Measurements from ENCODE around the gene NET1.

NET1 gene

DNA sequence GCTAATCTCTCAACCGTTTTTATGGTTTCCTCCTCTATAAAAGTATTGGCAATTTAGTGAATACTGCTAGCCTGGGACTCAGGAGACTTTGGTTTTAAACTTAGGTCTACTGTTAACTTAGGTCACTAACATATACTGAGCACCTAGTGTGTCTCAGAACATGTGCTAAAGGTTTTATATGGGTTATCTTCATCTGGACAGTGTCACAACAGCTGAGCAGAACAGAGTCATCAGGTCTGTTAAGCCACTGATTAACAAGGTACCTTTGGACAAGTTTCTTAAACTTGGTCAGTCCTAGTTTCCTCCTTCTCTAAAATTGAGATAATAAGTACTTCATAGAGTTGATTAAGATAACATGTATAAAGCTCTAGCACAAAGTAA, 30.6 kb downstream of the NET1 start:
- Histone ChIP-seq H3K9ac (ENCODE audit: low read depth, low read length) (no peak overlapping the region), H3K36me3 (ENCODE audit: insufficient read depth, low read length) (peaks cover 14% of the 10 kb centered on the region; the same call in 1 of the 2 replicates), H4K20me1 (ENCODE audit: insufficient read depth, low read length) (peaks cover 23% of the 10 kb centered on the region), H3K9me3 (ENCODE audit: insufficient read depth, low read length, severe bottlenecking) (no peaks in the 10 kb centered on the region), H2AFZ (ENCODE audit: low read depth, low read length) (no peak overlapping the region), H3K79me2 (ENCODE audit: insufficient read depth, low read length) (peaks cover 9% of the 10 kb centered on the region), H3K4me1 (ENCODE audit: insufficient read depth, low read length) (peaks cover 20% of the 10 kb centered on the region), H3K27ac (ENCODE audit: low read length) (no peak overlapping the region), H3K27me3 (ENCODE audit: insufficient read depth, low read length, poor library complexity) (no peaks in the 10 kb centered on the region), H3K4me3 (ENCODE audit: low read depth in 1 of 2, low read length in 2 of 2) (no peak overlapping the region), H3K4me2 (ENCODE audit: insufficient read depth, low read length) (no peak overlapping the region)
- DNase-seq = no peak
- ATAC-seq (ENCODE audit: insufficient read depth, low read depth) = no peak
- TF ChIP-seq EZH2 (IDR thresholded peaks at IDR 0.05; ENCODE audit: borderline replicate concordance, low read depth, low read length, severe bottlenecking) = no peak
- TF ChIP-seq, protein P1, sequence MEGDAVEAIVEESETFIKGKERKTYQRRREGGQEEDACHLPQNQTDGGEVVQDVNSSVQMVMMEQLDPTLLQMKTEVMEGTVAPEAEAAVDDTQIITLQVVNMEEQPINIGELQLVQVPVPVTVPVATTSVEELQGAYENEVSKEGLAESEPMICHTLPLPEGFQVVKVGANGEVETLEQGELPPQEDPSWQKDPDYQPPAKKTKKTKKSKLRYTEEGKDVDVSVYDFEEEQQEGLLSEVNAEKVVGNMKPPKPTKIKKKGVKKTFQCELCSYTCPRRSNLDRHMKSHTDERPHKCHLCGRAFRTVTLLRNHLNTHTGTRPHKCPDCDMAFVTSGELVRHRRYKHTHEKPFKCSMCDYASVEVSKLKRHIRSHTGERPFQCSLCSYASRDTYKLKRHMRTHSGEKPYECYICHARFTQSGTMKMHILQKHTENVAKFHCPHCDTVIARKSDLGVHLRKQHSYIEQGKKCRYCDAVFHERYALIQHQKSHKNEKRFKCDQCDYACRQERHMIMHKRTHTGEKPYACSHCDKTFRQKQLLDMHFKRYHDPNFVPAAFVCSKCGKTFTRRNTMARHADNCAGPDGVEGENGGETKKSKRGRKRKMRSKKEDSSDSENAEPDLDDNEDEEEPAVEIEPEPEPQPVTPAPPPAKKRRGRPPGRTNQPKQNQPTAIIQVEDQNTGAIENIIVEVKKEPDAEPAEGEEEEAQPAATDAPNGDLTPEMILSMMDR (IDR thresholded peaks at IDR 0.05; ENCODE audit: borderline replicate concordance, extremely low read depth, low read length, poor library complexity, severe bottlenecking) = no peak

DNA sequence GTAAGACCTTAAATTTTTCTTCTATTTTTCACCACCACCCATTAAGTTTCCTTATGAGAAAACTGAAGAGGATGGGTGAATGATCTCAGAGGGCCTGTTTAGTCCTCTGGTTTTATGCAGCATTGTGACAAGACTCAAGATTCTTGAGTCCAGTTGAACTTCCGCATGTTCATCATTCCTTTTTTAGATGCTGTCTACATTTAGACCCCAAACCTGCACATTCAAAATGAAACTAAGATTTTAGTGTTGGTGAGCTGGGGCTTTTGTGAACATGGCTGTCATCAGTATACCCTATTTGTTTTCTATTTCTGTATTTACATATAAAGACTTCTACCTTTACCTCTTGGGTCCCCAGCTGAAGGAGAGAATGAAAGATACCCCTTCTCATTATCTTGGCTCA, 31.1 kb downstream of the NET1 start:
- Histone ChIP-seq H3K4me1 (ENCODE audit: insufficient read depth, low read length) (peaks cover 24% of the 10 kb centered on the region), H3K4me3 (ENCODE audit: low read depth in 1 of 2, low read length in 2 of 2) (no peak overlapping the region), H4K20me1 (ENCODE audit: insufficient read depth, low read length) (peaks cover 25% of the 10 kb centered on the region), H3K9me3 (ENCODE audit: insufficient read depth, low read length, severe bottlenecking) (no peaks in the 10 kb centered on the region), H3K9ac (ENCODE audit: low read depth, low read length) (no peak overlapping the region), H3K4me2 (ENCODE audit: insufficient read depth, low read length) (no peak overlapping the region), H3K27me3 (ENCODE audit: insufficient read depth, low read length, poor library complexity) (no peaks in the 10 kb centered on the region), H3K36me3 (ENCODE audit: insufficient read depth, low read length) (peaks cover 14% of the 10 kb centered on the region; the same call in 1 of the 2 replicates), H3K79me2 (ENCODE audit: insufficient read depth, low read length) (peaks cover 13% of the 10 kb centered on the region), H2AFZ (ENCODE audit: low read depth, low read length) (no peak overlapping the region), H3K27ac (ENCODE audit: low read length) (no peak overlapping the region)
- TF ChIP-seq, protein P1 (IDR thresholded peaks at IDR 0.05; ENCODE audit: borderline replicate concordance, extremely low read depth, low read length, poor library complexity, severe bottlenecking) = no peak
- TF ChIP-seq EZH2 (IDR thresholded peaks at IDR 0.05; ENCODE audit: borderline replicate concordance, low read depth, low read length, severe bottlenecking) = no peak
- no peak for DNase-seq
- no peak for ATAC-seq (ENCODE audit: insufficient read depth, low read depth)

DNA sequence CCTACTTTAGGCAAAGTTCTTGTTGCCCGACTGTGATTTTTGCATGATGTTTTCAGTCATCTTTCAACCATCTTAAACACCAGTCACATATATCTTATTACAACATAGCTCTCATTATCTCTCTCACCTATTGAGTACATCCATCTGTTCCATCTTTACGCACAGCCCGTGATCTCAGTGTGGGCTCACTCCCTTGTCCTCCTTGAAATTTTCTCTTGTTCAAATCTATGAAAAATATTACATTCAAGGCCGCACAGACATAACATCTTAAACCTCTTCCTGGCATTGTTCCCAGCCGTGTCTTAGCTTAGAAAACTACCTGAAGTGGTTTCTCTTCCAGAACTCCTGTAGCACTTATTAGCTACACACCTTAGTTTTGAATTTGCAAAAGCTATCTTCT, 32.6 kb downstream of the NET1 start:
- Histone ChIP-seq H3K4me3 (ENCODE audit: low read depth in 1 of 2, low read length in 2 of 2) (no peak overlapping the region), H3K9me3 (ENCODE audit: insufficient read depth, low read length, severe bottlenecking) (no peaks in the 10 kb centered on the region), H3K4me2 (ENCODE audit: insufficient read depth, low read length) (no peak overlapping the region), H3K79me2 (ENCODE audit: insufficient read depth, low read length) (peaks cover 26% of the 10 kb centered on the region), H3K27ac (ENCODE audit: low read length) (no peak overlapping the region), H3K9ac (ENCODE audit: low read depth, low read length) (no peak overlapping the region), H3K27me3 (ENCODE audit: insufficient read depth, low read length, poor library complexity) (no peaks in the 10 kb centered on the region), H3K36me3 (ENCODE audit: insufficient read depth, low read length) (peaks cover 14% of the 10 kb centered on the region; the same call in 1 of the 2 replicates), H2AFZ (ENCODE audit: low read depth, low read length) (no peak overlapping the region), H4K20me1 (ENCODE audit: insufficient read depth, low read length) (peaks cover 24% of the 10 kb centered on the region), H3K4me1 (ENCODE audit: insufficient read depth, low read length) (peaks cover 24% of the 10 kb centered on the region)
- no peak for TF ChIP-seq EZH2 (IDR thresholded peaks at IDR 0.05; ENCODE audit: borderline replicate concordance, low read depth, low read length, severe bottlenecking)
- ATAC-seq (ENCODE audit: insufficient read depth, low read depth) (no peak), DNase-seq (no peak)

DNA sequence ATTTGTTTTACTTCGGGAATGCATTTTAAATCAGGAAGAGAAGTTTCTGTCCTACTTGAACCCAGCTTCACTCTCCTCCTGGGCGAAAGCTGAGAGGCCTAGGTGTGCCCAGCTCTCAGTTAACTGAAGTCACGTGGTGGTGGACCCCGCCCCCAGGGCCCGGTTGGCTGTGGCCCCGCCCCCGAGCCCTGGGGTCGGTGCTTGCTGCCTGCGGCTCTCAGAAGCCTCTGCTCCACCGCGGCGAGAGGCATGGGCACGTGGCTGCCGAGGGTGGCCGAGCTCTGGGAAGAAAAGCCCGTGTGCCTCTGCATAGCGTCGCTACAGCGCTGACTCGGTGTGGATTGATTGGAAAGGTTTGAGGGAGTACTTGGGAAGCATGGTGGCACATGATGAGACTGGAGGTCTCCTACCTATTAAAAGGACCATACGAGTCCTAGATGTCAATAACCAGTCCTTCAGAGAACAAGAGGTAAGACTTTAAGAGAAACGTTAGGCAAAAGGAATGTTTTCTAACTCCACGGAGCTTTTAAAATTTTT, 34.1 kb downstream of the NET1 start:
- peaks cover 24% of the 10 kb centered on the region for H3K4me1 ChIP-seq (ENCODE audit: insufficient read depth, low read length)
- DNase-seq = no peak
- no peak overlapping the region for H3K4me2 ChIP-seq (ENCODE audit: insufficient read depth, low read length)

More for the DNA sequence above, 34.1 kb downstream of the NET1 start:
- Histone ChIP-seq H3K36me3 (ENCODE audit: insufficient read depth, low read length) (peaks cover 14% of the 10 kb centered on the region; the same call in 1 of the 2 replicates), H3K9ac (ENCODE audit: low read depth, low read length) (no peak overlapping the region), H2AFZ (ENCODE audit: low read depth, low read length) (no peak overlapping the region), H3K79me2 (ENCODE audit: insufficient read depth, low read length) (peaks cover 28% of the 10 kb centered on the region), H3K4me3 (ENCODE audit: low read depth in 1 of 2, low read length in 2 of 2) (no peak overlapping the region), H3K27ac (ENCODE audit: low read length) (no peak overlapping the region), H4K20me1 (ENCODE audit: insufficient read depth, low read length) (peaks cover 12% of the 10 kb centered on the region), H3K9me3 (ENCODE audit: insufficient read depth, low read length, severe bottlenecking) (no peaks in the 10 kb centered on the region), H3K27me3 (ENCODE audit: insufficient read depth, low read length, poor library complexity) (no peaks in the 10 kb centered on the region)
- no peak for ATAC-seq (ENCODE audit: insufficient read depth, low read depth)
- no peak for TF ChIP-seq EZH2 (IDR thresholded peaks at IDR 0.05; ENCODE audit: borderline replicate concordance, low read depth, low read length, severe bottlenecking)
- TF ChIP-seq, protein P1 (IDR thresholded peaks at IDR 0.05; ENCODE audit: borderline replicate concordance, extremely low read depth, low read length, poor library complexity, severe bottlenecking) = no peak
